A673 (cell line): ENCODE measurements around the gene SPRED2. TPM values are rescaled to one million over a fixed set of nuclear protein-coding genes. Genes with fewer than 3 reads are reported as not detected.

Experiments
- BruUV-seq: library from RNA; stranded (reverse); fragments of 400-500 nt; replicated peaks from 2 replicates; lab custom pipeline; 2021; lab: Mats Ljungman, UMichigan
- CTCF ChIA-PET: fragments of 300-600 bp; sonication (Branson Sonifier 250); formaldehyde crosslinking; loops from one replicate; lab custom pipeline; 2022; ENCODE audit warnings: antibody characterized with exemption; lab: Charles Lee
- POLR2A ChIA-PET: fragments of 300-600 bp; sonication (Branson Sonifier 250); formaldehyde crosslinking; loops from one replicate; lab custom pipeline; 2022; ENCODE audit warnings: antibody characterized with exemption; ENCODE audit not compliant: low non-redundant PET; lab: Charles Lee
- DNase-seq: peaks from one replicate; pipeline ENCODE4 v3.0.0-alpha.2; 2015; ENCODE audit warnings: low spot score
- H3K27ac ChIP-seq: fragments of 200-600 bp; sonication (generic); 2 replicates; pipeline ENCODE4 v1.5.1; 2016; ENCODE audit warnings: mixed run types, low read depth, mild to moderate bottlenecking, mixed read lengths, antibody characterized with exemption, low read length; ENCODE audit not compliant: poor library complexity, severe bottlenecking
- H3K27me3 ChIP-seq: fragments of 200-600 bp; sonication (generic); replicated peaks from 2 replicates; pipeline ENCODE4 v1.6.1; 2017; ENCODE audit warnings: mixed run types, low read depth, mild to moderate bottlenecking, mixed read lengths, antibody characterized with exemption, low read length; ENCODE audit not compliant: insufficient read depth, poor library complexity
- H3K36me3 ChIP-seq: fragments of 200-600 bp; sonication (generic); 2 replicates; pipeline ENCODE4 v1.6.1; 2016; ENCODE audit warnings: mixed run types, mild to moderate bottlenecking, mixed read lengths, antibody characterized with exemption, low read length; ENCODE audit not compliant: insufficient read depth, poor library complexity, severe bottlenecking
- H3K4me1 ChIP-seq: fragments of 200-600 bp; sonication (generic); 2 replicates; pipeline ENCODE4 v1.6.1; 2017; ENCODE audit warnings: mixed run types, mild to moderate bottlenecking, mixed read lengths, antibody characterized with exemption, low read length; ENCODE audit not compliant: insufficient read depth, poor library complexity, severe bottlenecking
- H3K4me3 ChIP-seq: fragments of 200-600 bp; sonication (generic); 2 replicates; pipeline ENCODE4 v1.5.1; 2016; ENCODE audit warnings: low read depth, mixed run types, mild to moderate bottlenecking, mixed read lengths, low read length; ENCODE audit not compliant: poor library complexity, severe bottlenecking
- H3K9me3 ChIP-seq: fragments of 200-600 bp; sonication (generic); 2 replicates; pipeline ENCODE4 v1.6.1; 2016; ENCODE audit warnings: mixed run types, low read depth, mild to moderate bottlenecking, mixed read lengths, antibody characterized with exemption, low read length; ENCODE audit not compliant: poor library complexity, severe bottlenecking
- EZH2 ChIP-seq: fragments of 200-600 bp; sonication (generic); IDR thresholded peaks from 2 replicates; pipeline ENCODE4 v1.6.1; 2017; ENCODE audit warnings: borderline replicate concordance, low read depth, mild to moderate bottlenecking, mixed read lengths, antibody characterized with exemption, low read length; ENCODE audit not compliant: poor library complexity, severe bottlenecking
- intact Hi-C: fragments of 100-400 bp; cut with micrococcal nuclease; formaldehyde crosslinking; loops from one replicate; pipeline ENCODE4 v1.10.0; 2022; ENCODE audit not compliant: unreplicated experiment
- total RNA-seq: library from RNA; stranded (reverse); gene quantifications from 2 replicates; pipeline ENCODE4 v1.2.3, GENCODE V29; 2021
- TF ChIP-seq, protein P1 (sequence below): fragments of 300-800, 200-600 bp; sonication (generic); conservative IDR thresholded peaks from 2 replicates; pipeline ENCODE4 v1.5.1; 2017; ENCODE audit warnings: low read depth, mild to moderate bottlenecking, antibody characterized with exemption, low read length, moderate library complexity, mixed read lengths

SPRED2 gene
- total RNA-seq, 1 experiment from 2014 or later = 79.4 TPM

DNA sequence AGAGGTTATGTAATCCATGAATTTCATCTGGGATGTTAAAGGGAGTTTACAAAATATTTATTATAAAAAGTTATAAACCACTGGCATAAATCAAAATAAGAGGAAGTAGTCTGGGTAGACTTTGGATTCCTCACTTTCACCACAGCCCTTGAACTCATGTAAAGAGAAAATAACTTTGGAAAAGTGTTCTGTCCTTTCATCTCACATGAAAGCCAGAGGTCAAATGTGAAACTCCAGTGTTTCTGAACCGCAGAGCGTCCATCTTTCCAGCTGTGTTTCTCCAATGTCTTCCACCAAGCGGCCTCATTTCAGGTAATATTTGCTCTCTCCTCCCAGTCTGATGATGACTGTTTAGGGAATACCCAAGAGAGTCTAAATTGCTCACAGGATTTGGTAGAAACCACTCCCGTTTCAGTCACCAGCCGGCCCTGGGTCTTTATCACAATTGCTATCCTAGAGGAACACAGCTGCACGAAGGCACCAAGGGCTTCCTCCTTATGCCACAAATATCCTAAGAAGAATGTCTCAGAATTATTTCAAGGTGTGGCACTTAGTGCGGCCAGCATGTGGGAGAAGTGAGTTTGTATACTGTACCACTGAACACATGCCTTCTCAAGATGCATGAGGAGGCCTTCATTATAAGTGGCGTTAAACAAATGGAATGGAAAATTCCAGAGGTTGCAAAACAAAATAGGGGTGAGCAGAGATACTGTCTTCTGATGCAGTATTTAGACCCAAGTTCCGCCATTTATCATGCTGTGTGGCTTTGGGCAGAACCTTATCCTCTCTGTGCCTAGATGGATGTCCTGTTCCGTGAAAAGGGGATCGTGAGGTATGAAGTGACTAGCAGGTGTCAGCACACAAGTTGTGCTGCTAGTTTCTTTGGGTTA is 140.9 kb downstream of the SPRED2 start:
- H3K4me1 ChIP-seq = no peaks in the 10 kb centered on the region
- intact Hi-C loops = no loop called here
- TF ChIP-seq, protein P1, sequence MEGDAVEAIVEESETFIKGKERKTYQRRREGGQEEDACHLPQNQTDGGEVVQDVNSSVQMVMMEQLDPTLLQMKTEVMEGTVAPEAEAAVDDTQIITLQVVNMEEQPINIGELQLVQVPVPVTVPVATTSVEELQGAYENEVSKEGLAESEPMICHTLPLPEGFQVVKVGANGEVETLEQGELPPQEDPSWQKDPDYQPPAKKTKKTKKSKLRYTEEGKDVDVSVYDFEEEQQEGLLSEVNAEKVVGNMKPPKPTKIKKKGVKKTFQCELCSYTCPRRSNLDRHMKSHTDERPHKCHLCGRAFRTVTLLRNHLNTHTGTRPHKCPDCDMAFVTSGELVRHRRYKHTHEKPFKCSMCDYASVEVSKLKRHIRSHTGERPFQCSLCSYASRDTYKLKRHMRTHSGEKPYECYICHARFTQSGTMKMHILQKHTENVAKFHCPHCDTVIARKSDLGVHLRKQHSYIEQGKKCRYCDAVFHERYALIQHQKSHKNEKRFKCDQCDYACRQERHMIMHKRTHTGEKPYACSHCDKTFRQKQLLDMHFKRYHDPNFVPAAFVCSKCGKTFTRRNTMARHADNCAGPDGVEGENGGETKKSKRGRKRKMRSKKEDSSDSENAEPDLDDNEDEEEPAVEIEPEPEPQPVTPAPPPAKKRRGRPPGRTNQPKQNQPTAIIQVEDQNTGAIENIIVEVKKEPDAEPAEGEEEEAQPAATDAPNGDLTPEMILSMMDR = no peak
- no peak for TF ChIP-seq EZH2
- BruUV-seq = no TSS peak
- H3K27ac ChIP-seq = no peak overlapping the region
- H3K27me3 ChIP-seq = no peaks in the 10 kb centered on the region
- H3K9me3 ChIP-seq = no peaks in the 10 kb centered on the region
- H3K4me3 ChIP-seq = no peak overlapping the region
- no peak for DNase-seq
- POLR2A ChIA-PET = no interaction called here
- no peaks in the 10 kb centered on the region for H3K36me3 ChIP-seq
- CTCF ChIA-PET = no interaction called here

DNA sequence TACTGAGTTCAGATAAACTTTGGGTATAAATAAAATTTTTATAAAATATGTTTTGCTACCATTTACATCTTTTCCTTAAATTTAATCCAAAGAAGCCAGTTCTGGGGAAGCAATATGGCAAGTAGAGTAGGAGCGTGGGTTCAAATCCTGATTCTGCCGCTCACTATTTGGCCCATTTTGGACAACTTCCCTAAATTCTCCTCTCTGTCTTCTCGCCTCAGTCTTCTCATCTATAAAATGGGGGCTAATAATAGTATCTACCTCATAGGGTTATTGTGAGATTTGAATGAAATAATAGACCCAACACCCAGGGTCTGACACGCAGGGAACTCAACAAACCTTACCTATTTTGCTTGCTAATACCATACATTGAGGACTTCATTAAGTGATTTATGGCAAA is 145.0 kb downstream of the SPRED2 start:
- Histone ChIP-seq H3K4me1 (peaks cover 2% of the 10 kb centered on the region), H3K4me3 (no peak overlapping the region), H3K27me3 (no peaks in the 10 kb centered on the region), H3K9me3 (no peaks in the 10 kb centered on the region), H3K27ac (no peak overlapping the region), H3K36me3 (no peaks in the 10 kb centered on the region)
- intact Hi-C loops = no loop called here
- TF ChIP-seq, protein P1 = no peak
- no peak for TF ChIP-seq EZH2
- POLR2A ChIA-PET = no interaction called here
- no TSS peak for BruUV-seq
- CTCF ChIA-PET = no interaction called here
- no peak for DNase-seq

DNA sequence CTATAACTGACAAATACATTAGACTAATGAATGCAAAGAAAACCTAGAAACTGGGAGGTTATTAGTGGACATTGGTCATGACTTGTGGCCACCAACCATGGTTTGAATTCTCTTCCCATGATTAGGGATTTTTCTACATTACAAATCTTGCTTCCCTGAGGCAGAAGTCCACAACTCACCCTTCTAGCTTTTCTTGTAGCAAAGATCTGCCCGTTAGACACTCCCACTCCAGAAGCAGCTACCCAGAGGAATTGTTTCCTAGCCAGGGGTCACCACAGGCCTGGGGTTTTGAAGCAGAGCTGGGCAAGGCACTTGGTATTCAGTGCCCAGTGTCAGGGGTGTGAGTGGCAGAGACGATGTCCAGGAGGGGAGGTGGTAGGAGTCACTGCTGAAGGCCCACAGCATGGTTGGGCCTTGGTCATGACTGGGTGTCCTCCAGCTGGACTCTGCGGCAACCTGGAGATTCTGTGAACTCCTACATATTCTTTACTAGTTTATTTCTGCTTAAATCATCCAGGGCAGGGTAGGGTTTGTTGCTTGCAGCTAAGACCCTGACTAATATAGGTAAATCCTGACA is 149.8 kb downstream of the SPRED2 start:
- no peak for TF ChIP-seq EZH2
- TF ChIP-seq, protein P1 = no peak
- POLR2A ChIA-PET = interaction anchor here (0.9 kb wide), 1 partner anchor 1055 kb away, joined by 3 read pairs; no protein-coding TSS in a partner anchor
- Histone ChIP-seq H3K36me3 (no peaks in the 10 kb centered on the region), H3K4me3 (no peak overlapping the region), H3K27ac (no peak overlapping the region), H3K9me3 (no peaks in the 10 kb centered on the region), H3K4me1 (peaks cover 26% of the 10 kb centered on the region), H3K27me3 (no peaks in the 10 kb centered on the region)
- intact Hi-C loops = no loop called here
- CTCF ChIA-PET = no interaction called here
- DNase-seq = no peak
- no TSS peak for BruUV-seq
